PC-9 (cell line): ENCODE data around the gene NAA10. TPM values are rescaled to one million over a fixed set of nuclear protein-coding genes. Genes with fewer than 3 reads are reported as not detected.
A peak's percentile ranks its signal among the peaks of the same experiment; 100 is the strongest.

Source experiments
- BruUV-seq: library from RNA; stranded (reverse); fragments of 400-500 nt; replicated peaks from 2 replicates; lab custom pipeline; 2021; lab: Mats Ljungman, UMichigan
- CTCF ChIA-PET: fragments of 300-600 bp; sonication (Branson Sonifier 250); formaldehyde crosslinking; loops from one replicate; lab custom pipeline; 2022; ENCODE audit warnings: antibody characterized with exemption; lab: Charles Lee
- POLR2A ChIA-PET: fragments of 300-600 bp; sonication (Branson Sonifier 250); formaldehyde crosslinking; loops from one replicate; lab custom pipeline; 2022; ENCODE audit warnings: antibody characterized with exemption; ENCODE audit not compliant: unreplicated experiment; lab: Charles Lee
- DNase-seq, 2 experiments: peaks; one replicate each; pipeline versions ENCODE4 v3.0.0 to v3.0.0-alpha.2; 2015 to 2022; ENCODE audit warnings: mixed read lengths in 1 of 2
- H2AFZ ChIP-seq: fragments of 200-600 bp; sonication (generic); 2 replicates; pipeline ENCODE4 v1.8.1; 2017; ENCODE audit warnings: antibody characterized with exemption
- H3F3A ChIP-seq: fragments of 200-600 bp; sonication (generic); 2 replicates; pipeline ENCODE4 v1.8.1; 2017; ENCODE audit warnings: antibody characterized with exemption, mild to moderate bottlenecking, low read depth; ENCODE audit not compliant: insufficient read depth
- H3K27ac ChIP-seq: fragments of 200-600 bp; sonication (generic); 2 replicates; pipeline ENCODE4 v1.6.1; 2016; ENCODE audit warnings: mixed run types
- H3K27me3 ChIP-seq: fragments of 200-600 bp; sonication (generic); 2 replicates; pipeline ENCODE4 v1.6.1; 2016; ENCODE audit warnings: low read depth, mixed run types; ENCODE audit not compliant: insufficient read depth
- H3K36me3 ChIP-seq: fragments of 200-600 bp; sonication (generic); 2 replicates; pipeline ENCODE4 v1.6.1; 2016; ENCODE audit warnings: low read depth, mixed run types
- H3K4me1 ChIP-seq: fragments of 200-600 bp; sonication (generic); replicated peaks from 2 replicates; pipeline ENCODE4 v1.6.1; 2016; ENCODE audit warnings: mixed run types; ENCODE audit not compliant: insufficient read depth
- H3K4me2 ChIP-seq: fragments of 200-600 bp; sonication (generic); 2 replicates; pipeline ENCODE4 v1.6.1; 2017; ENCODE audit warnings: mixed run types
- H3K4me3 ChIP-seq: fragments of 200-600 bp; sonication (generic); 2 replicates; pipeline ENCODE4 v1.6.1; 2016; ENCODE audit warnings: mixed run types
- H3K79me2 ChIP-seq: fragments of 200-600 bp; sonication (generic); 2 replicates; pipeline ENCODE4 v1.6.1; 2017; ENCODE audit warnings: low read depth, mixed run types
- H3K9me2 ChIP-seq: fragments of 200-600 bp; sonication (generic); 2 replicates; pipeline ENCODE4 v1.8.1; 2017; ENCODE audit warnings: mild to moderate bottlenecking; ENCODE audit not compliant: insufficient read depth
- H3K9me3 ChIP-seq: fragments of 200-600 bp; sonication (generic); 2 replicates; pipeline ENCODE4 v1.8.1; 2016; ENCODE audit warnings: low read depth; ENCODE audit not compliant: insufficient read depth
- H4K20me1 ChIP-seq: fragments of 200-600 bp; sonication (generic); 2 replicates; pipeline ENCODE4 v1.8.1; 2017; ENCODE audit not compliant: insufficient read depth
- EZH2 ChIP-seq: fragments of 200-600 bp; sonication (generic); IDR thresholded peaks from 2 replicates; pipeline ENCODE4 v1.8.0; 2017; ENCODE audit warnings: antibody characterized with exemption, low read depth
- intact Hi-C: fragments of 100-400 bp; cut with micrococcal nuclease; formaldehyde crosslinking; loops from one replicate; pipeline ENCODE4 v1.10.0; 2022; ENCODE audit not compliant: unreplicated experiment
- total RNA-seq: library from RNA; stranded (reverse); gene quantifications from 2 replicates; pipeline ENCODE4 v1.2.3, GENCODE V29; 2021
- TF ChIP-seq, protein P1 (sequence below): fragments of 200-600 bp; sonication (generic); conservative IDR thresholded peaks from 2 replicates; pipeline ENCODE4 v1.6.1; 2017; ENCODE audit warnings: mixed run types, antibody characterized with exemption, mild to moderate bottlenecking, moderate library complexity

The NAA10 gene
- total RNA-seq, 1 experiment from 2014 or later = 181 TPM

DNA sequence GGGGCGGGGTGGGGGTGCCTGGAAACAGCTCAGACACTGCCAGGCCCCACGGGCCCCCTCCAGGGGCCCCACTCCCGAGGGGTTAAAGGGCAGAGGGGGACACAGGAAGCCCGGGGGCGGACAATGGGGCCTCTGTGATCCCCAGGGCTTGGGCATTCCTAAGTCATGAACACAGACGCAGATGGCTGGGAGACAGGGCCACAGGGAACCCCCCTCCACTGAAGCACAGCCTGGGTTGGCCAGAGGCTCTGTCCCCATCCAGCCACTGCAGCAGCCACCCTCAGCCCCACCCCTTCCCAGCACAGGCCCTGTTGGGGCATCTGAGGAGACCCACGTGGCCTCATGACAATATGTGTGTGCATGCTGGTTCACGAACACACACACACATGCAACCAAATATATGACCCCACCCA, 52.7 kb downstream of the NAA10 start:
- TF ChIP-seq, protein P1, sequence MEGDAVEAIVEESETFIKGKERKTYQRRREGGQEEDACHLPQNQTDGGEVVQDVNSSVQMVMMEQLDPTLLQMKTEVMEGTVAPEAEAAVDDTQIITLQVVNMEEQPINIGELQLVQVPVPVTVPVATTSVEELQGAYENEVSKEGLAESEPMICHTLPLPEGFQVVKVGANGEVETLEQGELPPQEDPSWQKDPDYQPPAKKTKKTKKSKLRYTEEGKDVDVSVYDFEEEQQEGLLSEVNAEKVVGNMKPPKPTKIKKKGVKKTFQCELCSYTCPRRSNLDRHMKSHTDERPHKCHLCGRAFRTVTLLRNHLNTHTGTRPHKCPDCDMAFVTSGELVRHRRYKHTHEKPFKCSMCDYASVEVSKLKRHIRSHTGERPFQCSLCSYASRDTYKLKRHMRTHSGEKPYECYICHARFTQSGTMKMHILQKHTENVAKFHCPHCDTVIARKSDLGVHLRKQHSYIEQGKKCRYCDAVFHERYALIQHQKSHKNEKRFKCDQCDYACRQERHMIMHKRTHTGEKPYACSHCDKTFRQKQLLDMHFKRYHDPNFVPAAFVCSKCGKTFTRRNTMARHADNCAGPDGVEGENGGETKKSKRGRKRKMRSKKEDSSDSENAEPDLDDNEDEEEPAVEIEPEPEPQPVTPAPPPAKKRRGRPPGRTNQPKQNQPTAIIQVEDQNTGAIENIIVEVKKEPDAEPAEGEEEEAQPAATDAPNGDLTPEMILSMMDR = no peak
- no peak for TF ChIP-seq EZH2
- CTCF ChIA-PET = no interaction called here
- H3K4me2 ChIP-seq = no peak overlapping the region

DNA sequence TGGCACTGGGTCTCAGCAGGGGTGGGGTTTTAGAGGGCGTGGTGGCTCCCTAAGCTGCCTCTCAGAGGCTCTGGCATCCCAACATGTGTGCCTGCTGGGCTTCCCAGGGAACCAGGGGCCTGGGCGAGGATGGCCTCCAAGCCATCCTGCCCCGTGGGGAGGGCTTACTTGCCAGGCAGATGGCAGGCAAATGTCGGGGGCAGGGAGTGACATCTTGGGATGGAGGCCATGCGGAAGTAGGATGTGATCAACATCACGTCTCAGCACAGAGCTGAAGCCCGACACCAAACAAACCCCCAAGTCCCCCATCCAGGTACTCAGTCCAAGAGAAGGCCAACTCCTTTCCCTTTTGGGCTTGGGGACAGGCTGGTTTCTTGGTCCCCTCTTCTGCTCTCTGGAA, 53.6 kb downstream of the NAA10 start:
- Histone ChIP-seq H3K9me3 (no peaks in the 10 kb centered on the region), H3F3A (no peaks in the 10 kb centered on the region), H3K79me2 (no peaks in the 10 kb centered on the region), H3K4me3 (no peak overlapping the region), H3K4me1 (no peaks in the 10 kb centered on the region), H3K27ac (no peak overlapping the region), H3K36me3 (no peaks in the 10 kb centered on the region), H2AFZ (no peak overlapping the region), H3K4me2 (no peak overlapping the region), H3K27me3 (peaks cover 11% of the 10 kb centered on the region), H3K9me2 (no peaks in the 10 kb centered on the region), H4K20me1 (no peaks in the 10 kb centered on the region; the same call in 1 of the 2 replicates)
- no peak for TF ChIP-seq EZH2
- intact Hi-C loops = loop anchor here (10.0 kb wide), 2 partner anchors 86 to 176 kb away; partner anchors contain the start of genes IDH3G and SSR4
- ChIA-PET CTCF (no interaction called here), POLR2A (no interaction called here)
- no peak for DNase-seq
- BruUV-seq = no TSS peak

More for the DNA sequence above, 52.7 kb downstream of the NAA10 start:
- BruUV-seq = no TSS peak
- POLR2A ChIA-PET = no interaction called here
- H3K27ac ChIP-seq = no peak overlapping the region
- intact Hi-C loops = loop anchor here (10.0 kb wide), 2 partner anchors 87 to 177 kb away; partner anchors contain the start of genes IDH3G and SSR4
- H4K20me1 ChIP-seq = no peaks in the 10 kb centered on the region; the same call in 1 of the 2 replicates
- no peaks in the 10 kb centered on the region for H3K9me2 ChIP-seq
- no peaks in the 10 kb centered on the region for H3K79me2 ChIP-seq
- H3K4me1 ChIP-seq = 0 out of 2 replicates have a peak, but pooled peaks cover 7% of the 10 kb centered on the region
- peaks cover 11% of the 10 kb centered on the region for H3K27me3 ChIP-seq
- H3K36me3 ChIP-seq = no peaks in the 10 kb centered on the region
- no peak overlapping the region for H2AFZ ChIP-seq
- no peaks in the 10 kb centered on the region for H3F3A ChIP-seq
- DNase-seq = peak in 1 of 2 experiments; percentile 54
- no peak overlapping the region for H3K4me3 ChIP-seq
- no peaks in the 10 kb centered on the region for H3K9me3 ChIP-seq

DNA sequence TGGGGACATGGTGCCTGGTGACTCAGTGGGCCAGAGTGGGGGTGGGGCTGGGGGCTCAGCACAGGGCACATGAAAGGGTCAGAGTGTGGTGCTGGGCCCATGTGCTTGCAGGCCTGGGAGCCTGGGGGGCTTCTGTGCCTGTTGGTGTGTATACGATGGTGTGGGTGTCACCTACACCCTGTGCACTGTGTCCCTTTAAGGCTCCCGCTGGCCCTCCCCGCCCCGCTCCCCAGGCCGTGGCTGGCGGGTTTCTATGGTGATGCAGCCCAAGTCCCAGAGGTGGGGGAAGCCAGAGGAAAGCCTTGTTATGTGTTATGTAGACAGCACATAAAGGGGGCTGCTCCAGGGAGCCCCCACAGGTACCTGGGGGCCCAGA, 54.4 kb downstream of the NAA10 start:
- DNase-seq = no peak
- H4K20me1 ChIP-seq = no peaks in the 10 kb centered on the region; the same call in 1 of the 2 replicates
- no peaks in the 10 kb centered on the region for H3K36me3 ChIP-seq
- intact Hi-C loops = loop anchor here (10.0 kb wide), 2 partner anchors 86 to 176 kb away; partner anchors contain the start of genes IDH3G and SSR4
- no peaks in the 10 kb centered on the region for H3F3A ChIP-seq
- H3K27me3 ChIP-seq = peaks cover 8% of the 10 kb centered on the region
- H3K4me1 ChIP-seq = no peaks in the 10 kb centered on the region
- H3K9me2 ChIP-seq = no peaks in the 10 kb centered on the region
- CTCF ChIA-PET = no interaction called here
- H2AFZ ChIP-seq = no peak overlapping the region
- POLR2A ChIA-PET = no interaction called here
- no TSS peak for BruUV-seq
- H3K79me2 ChIP-seq = no peaks in the 10 kb centered on the region
- no peak overlapping the region for H3K27ac ChIP-seq
- no peak for TF ChIP-seq EZH2
- TF ChIP-seq, protein P1 = no peak
- H3K9me3 ChIP-seq = no peaks in the 10 kb centered on the region
- no peak overlapping the region for H3K4me3 ChIP-seq
- H3K4me2 ChIP-seq = no peak overlapping the region
